Keratinocyte (primary cell): ENCODE measurements around the gene PDZD2. TPM values are rescaled to one million over a fixed set of nuclear protein-coding genes. Genes with fewer than 3 reads are reported as not detected.

ENCODE experiments used
- DNase-seq: peaks from one replicate; pipeline ENCODE4 v3.0.0-alpha.2; 2011; ENCODE audit warnings: low read depth, missing footprints, low spot score
- FAIRE-seq: peaks from 2 replicates; lab custom pipeline; 2011; peaks lifted over from hg19 to GRCh38; lab: Jason Lieb, UNC
- H2AFZ ChIP-seq: 2 replicates; pipeline ENCODE4 v1.6.0; 2012; ENCODE audit warnings: low read length, control low read depth, inconsistent platforms; ENCODE audit not compliant: control insufficient read depth
- H3K27ac ChIP-seq: 2 replicates; pipeline ENCODE4 v1.5.1; 2011; ENCODE audit warnings: low read length; ENCODE audit not compliant: control insufficient read depth, insufficient read depth
- H3K27me3 ChIP-seq: 3 replicates; pipeline ENCODE4 v1.6.0; 2011; ENCODE audit warnings: low read length; ENCODE audit not compliant: control insufficient read depth, insufficient read depth; ENCODE audit errors: extremely low read depth
- H3K36me3 ChIP-seq, 2 experiments: 2 replicates in 1 of 2; 3 replicates in 1 of 2; pipeline ENCODE4 v1.5.1; 2011; ENCODE audit warnings: low read length in 2 of 2, mild to moderate bottlenecking in 1 of 2; ENCODE audit not compliant: control insufficient read depth in 2 of 2, insufficient read depth in 2 of 2; ENCODE audit errors: extremely low read depth in 1 of 2
- H3K4me1 ChIP-seq: 3 replicates; pipeline ENCODE4 v1.5.1; 2011; ENCODE audit warnings: low read length; ENCODE audit not compliant: control insufficient read depth, insufficient read depth; ENCODE audit errors: extremely low read depth
- H3K4me2 ChIP-seq: 3 replicates; pipeline ENCODE4 v1.6.0; 2011; ENCODE audit warnings: low read depth, low read length; ENCODE audit not compliant: control insufficient read depth, insufficient read depth; ENCODE audit errors: extremely low read depth
- H3K4me3 ChIP-seq, 3 experiments: fragments of 200-600 bp in 1 of 3; sonication (generic) in 1 of 3; 2 replicates in 2 of 3; 3 replicates in 1 of 3; pipeline ENCODE4 v1.5.1; 2011 to 2016; ENCODE audit warnings: low read length in 3 of 3, mild to moderate bottlenecking in 3 of 3, control low read depth in 2 of 3, inconsistent platforms in 1 of 3, low read depth in 1 of 3, mixed read lengths in 1 of 3, mixed run types in 1 of 3, moderate library complexity in 1 of 3; ENCODE audit not compliant: control insufficient read depth in 2 of 3, insufficient read depth in 2 of 3; ENCODE audit errors: extremely low read depth in 1 of 3
- H3K79me2 ChIP-seq: 2 replicates; pipeline ENCODE4 v1.6.0; 2012; ENCODE audit warnings: low read length; ENCODE audit not compliant: control insufficient read depth, insufficient read depth
- H3K9ac ChIP-seq: 3 replicates; pipeline ENCODE4 v1.6.0; 2011; ENCODE audit warnings: low read length; ENCODE audit not compliant: control insufficient read depth, insufficient read depth; ENCODE audit errors: extremely low read depth
- H3K9me1 ChIP-seq: 3 replicates; pipeline ENCODE4 v1.6.0; 2011; ENCODE audit warnings: low read length; ENCODE audit not compliant: control insufficient read depth, insufficient read depth; ENCODE audit errors: extremely low read depth
- H3K9me3 ChIP-seq: 2 replicates; pipeline ENCODE4 v1.5.1; 2012; ENCODE audit warnings: low read depth, low read length; ENCODE audit not compliant: control insufficient read depth
- H4K20me1 ChIP-seq: 3 replicates; pipeline ENCODE4 v1.6.0; 2011; ENCODE audit warnings: low read length; ENCODE audit not compliant: control insufficient read depth, insufficient read depth; ENCODE audit errors: extremely low read depth
- CTCF ChIP-seq, 3 experiments: IDR thresholded peaks in 1 of 3; conservative IDR thresholded peaks in 1 of 3; optimal IDR thresholded peaks in 1 of 3; 2 replicates in 2 of 3; 3 replicates in 1 of 3; pipeline versions ENCODE3 to v1.5.1; 2011; ENCODE audit warnings: low read length in 3 of 3, mild to moderate bottlenecking in 3 of 3, moderate library complexity in 2 of 3, control low read depth in 1 of 3, inconsistent platforms in 1 of 3; ENCODE audit not compliant: insufficient read depth in 2 of 3; ENCODE audit errors: extremely low read depth in 1 of 3
- EZH2 ChIP-seq: IDR thresholded peaks from one replicate; pipeline ENCODE4 v1.6.1; 2012; ENCODE audit warnings: inconsistent platforms, mild to moderate bottlenecking, low read length, moderate library complexity
- dilution Hi-C: fragments of 300-500 bp; cut with MboI; formaldehyde crosslinking; loops from one replicate; pipeline ENCODE4 v1.7.0; 2020; ENCODE audit warnings: low sequenced_read_pairs; ENCODE audit not compliant: extremely low pct_ligation_motif_present
- polyA plus RNA-seq, 5 experiments: library from polyadenylated mRNA; depleted of rRNA in 3 of 5; stranded (reverse) in 3 of 5; stranded (forward) in 1 of 5; unstranded in 1 of 5; fragments of >200 nt; gene quantifications; 1 replicate in 1 of 5; 2 replicates in 3 of 5; 3 replicates in 1 of 5; pipeline versions ENCODE4 v1.2.1 to v1.2.3, GENCODE V29; 2011 to 2012; ENCODE audit warnings: missing spikeins in 2 of 5, low read depth in 1 of 5, low replicate concordance in 1 of 5

The PDZD2 gene
- polyA plus RNA-seq, 1 donor (not counting 4 experiments of a cell fraction or from before 2014, with no cell fraction given), result 7.3 TPM

GRCh38 chr5:31995006-31995405 lies 356.1 kb downstream of the PDZD2 start:
- no peak overlapping the region for H3K4me3 ChIP-seq
- H3K4me1 ChIP-seq, result peaks cover 12% of the 10 kb centered on the region
- no peak overlapping the region for H3K4me2 ChIP-seq
- H4K20me1 ChIP-seq, result no peaks in the 10 kb centered on the region
- TF ChIP-seq EZH2, result no peak
- TF ChIP-seq CTCF (optimal IDR thresholded peaks at IDR 0.05 in 1 of 3, IDR thresholded peaks at IDR 0.05 in 1 of 3, conservative IDR thresholded peaks at IDR 0.05 in 1 of 3; ENCODE audit: extremely low read depth in 1 of 3, insufficient read depth in 2 of 3, low read length in 3 of 3), result no peak
- dilution Hi-C loops, result no loop called here
- no peaks in the 10 kb centered on the region for H3K9me3 ChIP-seq
- no peak overlapping the region for H3K27ac ChIP-seq
- H3K36me3 ChIP-seq, result no peaks in the 10 kb centered on the region
- FAIRE-seq (no peak), DNase-seq (no peak)
- H3K79me2 ChIP-seq, result no peaks in the 10 kb centered on the region
- H3K9me1 ChIP-seq, result no peaks in the 10 kb centered on the region
- H2AFZ ChIP-seq, result no peak overlapping the region
- H3K9ac ChIP-seq, result no peak overlapping the region
- H3K27me3 ChIP-seq, result no peaks in the 10 kb centered on the region

GRCh38 chr5:31995714-31996113 lies 356.8 kb downstream of the PDZD2 start:
- H4K20me1 ChIP-seq, result no peaks in the 10 kb centered on the region
- TF ChIP-seq CTCF (optimal IDR thresholded peaks at IDR 0.05 in 1 of 3, IDR thresholded peaks at IDR 0.05 in 1 of 3, conservative IDR thresholded peaks at IDR 0.05 in 1 of 3; ENCODE audit: extremely low read depth in 1 of 3, insufficient read depth in 2 of 3, low read length in 3 of 3) (no peak), EZH2 (no peak)
- FAIRE-seq (no peak), DNase-seq (no peak)
- no peaks in the 10 kb centered on the region for H3K79me2 ChIP-seq
- H3K27me3 ChIP-seq, result no peaks in the 10 kb centered on the region
- peaks cover 5% of the 10 kb centered on the region for H3K4me1 ChIP-seq
- H3K4me3 ChIP-seq, result no peak overlapping the region
- dilution Hi-C loops, result no loop called here
- no peaks in the 10 kb centered on the region for H3K9me1 ChIP-seq
- no peak overlapping the region for H3K27ac ChIP-seq
- no peaks in the 10 kb centered on the region for H3K9me3 ChIP-seq
- no peak overlapping the region for H3K9ac ChIP-seq
- H3K4me2 ChIP-seq, result no peak overlapping the region
- H3K36me3 ChIP-seq, result peaks cover 0 to under 1% of the 10 kb centered on the region in 2 experiments
- no peak overlapping the region for H2AFZ ChIP-seq
